ENCODE data around the gene ZSCAN25. TPM values are rescaled to one million over a fixed set of nuclear protein-coding genes. Genes with fewer than 3 reads are reported as not detected.
A peak's percentile ranks its signal among the peaks of the same experiment; 100 is the strongest.

ZSCAN25 gene
- total RNA-seq, 4 donors from 2014 or later = 14.6 to 58.7 (median 18.1) TPM

GRCh38 chr7:99679400-99680191, 62.9 kb downstream of the ZSCAN25 start, which contains the start of gene CYP3A5:
TSS of gene CYP3A5 (minus strand) at chr7:99679996. CDS start at chr7:99679896, 100 bp downstream.
- H3K9me3 ChIP-seq = no peaks in the 10 kb centered on the region
- H3K4me1 ChIP-seq = peaks cover 0 to 12% (median 7%) of the 10 kb centered on the region in 4 donors
- H3K27ac ChIP-seq = peak within 1 kb of the TSS; percentile 78 to 88 (median 86)
- in situ Hi-C loops (cut with MboI; ENCODE audit: low pct_ligation_motif_present in 1 of 4, low pct_unique_long_range_greater_than_20kb in 1 of 4, low sequenced_read_pairs in 3 of 4) = no loop called here
- intact Hi-C loops (cut with DNase I; ENCODE audit: low total_unique reads) = no loop called here
- DNase-seq = peak; percentile 85
- no peak for TF ChIP-seq EP300 (IDR thresholded peaks at IDR 0.05; ENCODE audit: low read depth)
- no peak for TF ChIP-seq CTCF (IDR thresholded peaks at IDR 0.05)
- peak; percentile 77 to 99 (median 98) for TF ChIP-seq POLR2AphosphoS5 (IDR thresholded peaks at IDR 0.05)
- TF ChIP-seq POLR2A (IDR thresholded peaks at IDR 0.05) = peak; percentile 98
- H3K27me3 ChIP-seq = no peaks in the 10 kb centered on the region
- 34 to 55% methylated on average over 8 to 10 of the region's 10 CpGs for WGBS, 2 donors (ENCODE audit: low coverage in 1 of 2)
- H3K4me3 ChIP-seq = peak within 1 kb of the TSS; percentile 8 to 48 (median 30)
- H3K36me3 ChIP-seq = no peaks in the 10 kb centered on the region

Other genes starting within 250 kb of the ZSCAN25 start
- gene ARPC1B, start 242.2 kb upstream of the ZSCAN25 start, total RNA-seq = 100 to 1,000 TPM; 138 to 346 (median 186) TPM
- 10 to 100 TPM; 27.7 to 54.9 (median 49.9) TPM for gene PDAP1, start 208.3 kb upstream of the ZSCAN25 start, total RNA-seq
- gene BUD31, start 208.0 kb upstream of the ZSCAN25 start, total RNA-seq = 100 to 1,000 TPM in 1 of 4 donors, 10 to 100 TPM in 2, 1 to 10 TPM in 1; 5.0 to 167 (median 50.1) TPM
- gene PTCD1, start 178.1 kb upstream of the ZSCAN25 start, total RNA-seq = 10 to 100 TPM in 1 of 4 donors, 1 to 10 TPM in 3; 1.8 to 38.2 (median 5.5) TPM
- gene CPSF4, start 178.0 kb upstream of the ZSCAN25 start, total RNA-seq = 10 to 100 TPM; 20.7 to 65.5 (median 24.8) TPM
- gene ATP5MF, start 150.8 kb upstream of the ZSCAN25 start, total RNA-seq = 1,000 to 10,000 TPM in 1 of 4 donors, 100 to 1,000 TPM in 2, 10 to 100 TPM in 1; 61.3 to 1,017 (median 295) TPM
- gene ZNF789, start 144.1 kb upstream of the ZSCAN25 start, total RNA-seq = 10 to 100 TPM; 17.2 to 30.7 (median 20.1) TPM
- gene ZNF394, start 116.7 kb upstream of the ZSCAN25 start, total RNA-seq = 10 to 100 TPM; 24.5 to 48.7 (median 38.5) TPM
- 1 to 10 TPM; 4.5 to 8.7 (median 5.9) TPM for gene ZKSCAN5, start 112.3 kb upstream of the ZSCAN25 start, total RNA-seq
- gene FAM200A, start 64.8 kb upstream of the ZSCAN25 start, total RNA-seq = 1 to 10 TPM in 2 of 4 donors, under 1 TPM in 1, not detected in 1; 0.40 to 4.2 (median 4.1) TPM
- gene ZNF655, start 58.3 kb upstream of the ZSCAN25 start, total RNA-seq = 100 to 1,000 TPM; 153 to 304 (median 226) TPM
- 1 to 10 TPM in 1 of 4 donors, under 1 TPM in 1, not detected in 2; 0.68 to 1.6 TPM for gene TMEM225B, start 18.7 kb upstream of the ZSCAN25 start, total RNA-seq
- 100 to 1,000 TPM; 142 to 543 (median 383) TPM for gene CYP3A5, start 63.0 kb downstream of the ZSCAN25 start, total RNA-seq
- gene CYP3A7, start 118.2 kb downstream of the ZSCAN25 start, total RNA-seq = 1 to 10 TPM in 1 of 4 donors, under 1 TPM in 2, not detected in 1; 0.95 to 3.0 (median 0.96) TPM
- 10 to 100 TPM in 3 of 4 donors, not detected in 1; 10.0 to 44.9 (median 22.1) TPM for gene CYP3A4, start 167.2 kb downstream of the ZSCAN25 start, total RNA-seq
- gene CYP3A43, start 211.1 kb downstream of the ZSCAN25 start, total RNA-seq = not detected

All from transverse colon (tissue), 4 donors.